AG10803 (cell line): Measurements from ENCODE around the gene STX7.
"Not testable (repeated sequence)": the region's sequence is repeated elsewhere in the genome, so short reads cannot be mapped to it uniquely, and the experiment has no call there.

ENCODE experiments used
- DNase-seq: peaks from one replicate; pipeline ENCODE4 v3.0.0; 2010; ENCODE audit warnings: low read depth
- H3K4me3 ChIP-seq: 2 replicates; pipeline ENCODE4 v1.5.1; 2011; ENCODE audit warnings: mild to moderate bottlenecking, low read length, control low read depth
- TF ChIP-seq, protein P1 (sequence below): conservative IDR thresholded peaks from 2 replicates; pipeline ENCODE4 v1.5.1; 2011; ENCODE audit warnings: mild to moderate bottlenecking, low read length, control low read depth, inconsistent platforms

The STX7 gene

DNA sequence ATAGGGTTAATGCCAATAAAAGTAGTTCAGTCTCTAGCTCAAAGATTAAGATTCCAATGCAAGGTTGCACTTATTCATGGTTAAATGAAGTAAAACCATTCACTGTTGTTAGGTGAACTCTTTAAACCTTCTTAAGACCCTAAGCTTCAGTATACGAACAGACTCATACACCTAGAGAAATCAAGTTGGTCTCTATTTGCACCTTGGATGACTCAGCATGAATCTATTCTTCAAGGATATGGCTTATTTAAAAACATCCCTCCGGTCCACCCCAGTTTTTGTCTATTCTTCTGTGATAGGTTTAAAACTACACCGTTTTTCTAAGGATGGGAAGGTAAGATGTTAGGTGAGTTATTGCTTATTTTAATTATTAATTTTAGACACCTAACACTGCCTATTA, 24.2 kb upstream of the STX7 start:
- H3K4me3 ChIP-seq, result no peak overlapping the region
- TF ChIP-seq, protein P1, sequence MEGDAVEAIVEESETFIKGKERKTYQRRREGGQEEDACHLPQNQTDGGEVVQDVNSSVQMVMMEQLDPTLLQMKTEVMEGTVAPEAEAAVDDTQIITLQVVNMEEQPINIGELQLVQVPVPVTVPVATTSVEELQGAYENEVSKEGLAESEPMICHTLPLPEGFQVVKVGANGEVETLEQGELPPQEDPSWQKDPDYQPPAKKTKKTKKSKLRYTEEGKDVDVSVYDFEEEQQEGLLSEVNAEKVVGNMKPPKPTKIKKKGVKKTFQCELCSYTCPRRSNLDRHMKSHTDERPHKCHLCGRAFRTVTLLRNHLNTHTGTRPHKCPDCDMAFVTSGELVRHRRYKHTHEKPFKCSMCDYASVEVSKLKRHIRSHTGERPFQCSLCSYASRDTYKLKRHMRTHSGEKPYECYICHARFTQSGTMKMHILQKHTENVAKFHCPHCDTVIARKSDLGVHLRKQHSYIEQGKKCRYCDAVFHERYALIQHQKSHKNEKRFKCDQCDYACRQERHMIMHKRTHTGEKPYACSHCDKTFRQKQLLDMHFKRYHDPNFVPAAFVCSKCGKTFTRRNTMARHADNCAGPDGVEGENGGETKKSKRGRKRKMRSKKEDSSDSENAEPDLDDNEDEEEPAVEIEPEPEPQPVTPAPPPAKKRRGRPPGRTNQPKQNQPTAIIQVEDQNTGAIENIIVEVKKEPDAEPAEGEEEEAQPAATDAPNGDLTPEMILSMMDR, result no peak
- DNase-seq, result no peak

DNA sequence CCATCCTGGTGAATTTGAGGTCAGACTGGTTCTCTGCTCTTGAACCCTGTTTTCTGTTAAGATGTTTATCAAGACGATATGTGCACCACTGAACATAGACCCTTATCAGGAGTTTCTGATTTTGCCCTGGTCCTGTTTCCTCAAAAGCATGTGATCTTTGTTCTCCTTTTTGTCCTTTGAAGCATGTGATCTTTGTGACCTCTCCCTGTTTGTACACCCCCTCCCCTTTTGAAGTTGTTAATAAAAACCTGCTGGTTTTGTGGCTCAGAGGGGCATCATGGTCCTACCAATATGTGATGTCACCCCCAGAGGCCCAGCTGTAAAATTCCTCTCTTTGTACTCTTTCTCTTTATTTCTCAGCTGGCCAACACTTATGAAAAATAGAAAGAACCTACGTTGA, 21.6 kb upstream of the STX7 start:
- DNase-seq, H3K4me3 ChIP-seq: not testable (repeated sequence)

DNA sequence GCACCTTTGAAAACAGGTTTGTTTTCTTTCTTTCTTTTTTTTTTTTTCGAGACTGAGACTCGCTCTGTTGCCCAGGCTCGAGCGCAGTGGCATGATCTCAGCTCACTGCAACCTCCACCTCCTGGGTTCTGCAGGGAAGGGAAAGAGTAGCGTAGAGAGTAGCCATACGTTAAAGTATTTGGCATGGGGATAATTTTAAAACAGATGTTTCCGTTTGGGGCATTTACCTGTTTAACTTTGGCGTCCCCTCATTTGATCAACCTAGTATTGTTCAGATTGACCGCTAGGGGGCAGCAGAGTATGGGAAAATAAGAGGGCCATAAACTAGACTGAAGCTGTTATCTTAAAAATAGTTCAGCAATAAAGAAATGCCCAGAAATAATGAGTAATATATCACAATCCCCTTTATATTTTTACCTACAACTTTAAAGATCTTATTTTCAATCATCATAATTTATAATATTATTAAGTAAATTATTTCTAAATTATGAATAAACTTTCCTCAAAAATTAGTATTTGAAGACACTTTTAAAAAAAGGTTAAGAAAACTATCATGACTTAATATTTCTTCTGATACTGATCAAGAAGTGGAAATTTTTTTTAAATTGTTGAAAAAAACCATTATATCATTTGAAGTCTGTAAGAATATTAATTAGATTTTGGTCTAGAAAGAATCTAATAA, 17.5 kb upstream of the STX7 start:
- no peak overlapping the region; the same call in 1 of the 2 replicates for H3K4me3 ChIP-seq
- peak; percentile 58 for DNase-seq
- TF ChIP-seq, protein P1, result peak; percentile 79

DNA sequence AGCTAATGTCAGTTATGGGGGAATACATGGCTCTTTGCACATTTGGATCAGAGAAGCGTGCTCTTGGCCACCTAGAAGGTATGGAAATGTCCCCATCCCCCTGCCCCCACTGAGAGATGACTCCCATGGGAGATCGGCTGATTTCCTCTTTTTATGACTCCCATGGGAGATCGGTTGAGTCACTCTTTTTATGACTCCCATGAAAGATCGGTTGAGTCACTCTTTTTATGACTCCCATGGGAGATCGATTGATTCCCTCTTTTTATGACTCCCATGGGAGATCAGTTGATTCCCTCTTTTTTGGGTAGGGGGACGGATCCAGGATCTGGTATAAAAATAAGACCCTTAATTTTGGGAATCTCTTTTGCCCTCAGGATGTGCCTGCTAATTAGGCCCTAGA, 14.9 kb upstream of the STX7 start:
- no peak overlapping the region for H3K4me3 ChIP-seq
- peak; percentile 11 for DNase-seq
- TF ChIP-seq, protein P1, result no peak

DNA sequence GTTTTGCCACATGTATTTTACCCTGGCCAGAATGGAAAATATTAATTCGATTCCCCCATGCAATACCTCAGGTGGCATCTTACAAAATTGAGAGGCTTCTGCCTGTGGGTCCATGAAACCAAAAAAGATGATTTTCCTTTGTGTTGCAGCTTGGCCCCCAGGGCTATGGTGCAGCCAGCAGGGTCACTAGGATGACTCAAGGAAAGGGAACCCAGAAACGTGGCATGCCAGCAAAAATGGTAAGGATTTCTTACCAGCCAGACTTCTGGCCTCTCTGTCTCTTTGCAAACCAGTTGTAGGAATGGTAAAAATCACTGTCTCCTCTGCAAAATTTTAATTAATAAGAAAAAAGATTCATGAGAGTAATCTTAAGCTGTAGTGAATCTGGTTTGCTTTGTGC, 13.5 kb upstream of the STX7 start:
- H3K4me3 ChIP-seq, result no peak overlapping the region
- TF ChIP-seq, protein P1, result no peak
- DNase-seq, result no peak

DNA sequence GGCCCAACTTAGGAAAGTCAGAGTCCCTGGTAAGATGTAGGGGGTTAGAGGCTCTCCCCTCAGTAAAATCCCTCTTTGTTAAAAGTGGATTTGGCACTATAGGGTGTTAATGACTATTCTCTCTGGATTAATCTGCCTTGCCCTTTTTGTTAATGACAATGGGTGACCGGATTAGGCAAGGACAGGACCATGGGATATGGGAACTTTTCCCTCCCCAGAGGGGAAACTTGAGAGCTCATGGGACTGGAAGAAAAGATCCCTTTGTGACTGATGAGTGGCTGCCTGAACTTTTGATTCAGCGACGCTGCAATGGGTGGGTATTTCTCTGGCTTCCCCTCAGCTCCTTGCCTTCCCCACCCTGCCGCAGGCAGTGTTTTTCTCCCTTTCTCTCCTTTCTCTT, 12.9 kb upstream of the STX7 start:
- DNase-seq, result no peak
- no peak overlapping the region for H3K4me3 ChIP-seq
- TF ChIP-seq, protein P1, result no peak

DNA sequence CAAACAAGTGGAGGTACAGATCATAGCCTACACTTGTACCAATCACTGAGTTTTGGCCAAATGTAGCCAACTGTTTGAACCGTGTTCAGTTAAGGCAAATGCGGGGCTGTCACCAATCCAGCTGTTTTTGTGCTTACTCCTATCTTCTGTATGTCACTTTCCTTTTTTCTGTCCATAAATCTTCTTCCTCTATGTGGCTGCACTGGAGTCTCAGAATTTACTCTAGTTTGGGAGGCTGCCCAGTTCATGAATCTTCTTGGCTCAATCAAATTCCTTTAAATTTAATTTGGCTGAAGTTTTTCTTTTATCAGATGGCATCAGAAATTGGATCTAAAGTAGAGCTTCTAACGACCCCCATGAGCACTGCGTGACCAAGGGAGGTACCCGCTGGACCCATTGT, 11.7 kb upstream of the STX7 start:
- H3K4me3 ChIP-seq, result no peak overlapping the region
- no peak for DNase-seq
- TF ChIP-seq, protein P1, result no peak

DNA sequence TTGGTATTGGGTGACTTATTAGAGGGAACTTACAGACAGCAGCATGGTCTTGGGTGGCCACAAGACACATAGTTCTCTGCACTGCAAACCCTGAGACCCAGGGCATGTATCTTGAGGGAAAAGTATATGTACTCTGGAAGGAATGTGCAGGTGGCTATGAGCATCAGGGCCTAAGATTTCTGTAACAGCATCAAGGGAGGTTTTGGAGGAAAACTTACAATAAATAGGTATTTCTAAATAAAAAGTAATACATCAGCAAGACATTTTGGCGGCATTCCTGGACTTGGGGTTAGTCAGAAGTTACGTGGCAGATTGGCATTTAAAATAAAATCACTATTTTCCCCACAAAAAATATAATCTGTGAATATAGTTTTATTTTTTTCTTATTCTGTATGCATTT, 8.0 kb upstream of the STX7 start:
- no peak overlapping the region for H3K4me3 ChIP-seq
- DNase-seq, result peak; percentile 64
- TF ChIP-seq, protein P1, result no peak
